ENCODE results near the gene DHODH.
"Not testable (repeated sequence)": the region's sequence is repeated elsewhere in the genome, so short reads cannot be mapped to it uniquely, and the experiment has no call there.

DNA sequence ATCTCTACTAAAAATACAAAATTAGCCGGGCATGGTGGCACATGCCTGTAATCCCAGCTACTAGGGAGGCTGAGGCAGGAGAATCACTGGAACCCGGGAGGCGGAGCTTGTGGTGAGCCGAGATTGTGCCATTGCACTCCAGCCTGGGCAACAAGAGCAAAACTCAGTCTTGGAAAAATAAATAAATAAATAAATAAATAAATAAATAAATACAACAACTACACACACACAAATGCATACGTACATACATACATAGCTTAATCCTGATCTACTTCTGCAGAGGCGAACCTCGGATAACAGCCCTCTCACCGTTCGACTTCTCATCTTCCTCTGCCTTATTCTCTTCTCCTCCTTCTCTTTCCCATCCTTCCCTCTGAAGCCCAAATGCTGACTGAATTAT lies 11.0 kb upstream of the DHODH start:
- TF ChIP-seq, protein P1, sequence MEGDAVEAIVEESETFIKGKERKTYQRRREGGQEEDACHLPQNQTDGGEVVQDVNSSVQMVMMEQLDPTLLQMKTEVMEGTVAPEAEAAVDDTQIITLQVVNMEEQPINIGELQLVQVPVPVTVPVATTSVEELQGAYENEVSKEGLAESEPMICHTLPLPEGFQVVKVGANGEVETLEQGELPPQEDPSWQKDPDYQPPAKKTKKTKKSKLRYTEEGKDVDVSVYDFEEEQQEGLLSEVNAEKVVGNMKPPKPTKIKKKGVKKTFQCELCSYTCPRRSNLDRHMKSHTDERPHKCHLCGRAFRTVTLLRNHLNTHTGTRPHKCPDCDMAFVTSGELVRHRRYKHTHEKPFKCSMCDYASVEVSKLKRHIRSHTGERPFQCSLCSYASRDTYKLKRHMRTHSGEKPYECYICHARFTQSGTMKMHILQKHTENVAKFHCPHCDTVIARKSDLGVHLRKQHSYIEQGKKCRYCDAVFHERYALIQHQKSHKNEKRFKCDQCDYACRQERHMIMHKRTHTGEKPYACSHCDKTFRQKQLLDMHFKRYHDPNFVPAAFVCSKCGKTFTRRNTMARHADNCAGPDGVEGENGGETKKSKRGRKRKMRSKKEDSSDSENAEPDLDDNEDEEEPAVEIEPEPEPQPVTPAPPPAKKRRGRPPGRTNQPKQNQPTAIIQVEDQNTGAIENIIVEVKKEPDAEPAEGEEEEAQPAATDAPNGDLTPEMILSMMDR (IDR thresholded peaks at IDR 0.05; ENCODE audit: low read depth, low read length, missing input control) = not testable (repeated sequence)
- not testable (repeated sequence) for TF ChIP-seq SP1 (IDR thresholded peaks at IDR 0.05); TAF1 (conservative IDR thresholded peaks at IDR 0.05); RAD21 (IDR thresholded peaks at IDR 0.05); EGR1 (IDR thresholded peaks at IDR 0.05; ENCODE audit: low read depth in 2 of 2); HNF4G (IDR thresholded peaks at IDR 0.05); YY1 (IDR thresholded peaks at IDR 0.05)
- TF ChIP-seq, protein P2, sequence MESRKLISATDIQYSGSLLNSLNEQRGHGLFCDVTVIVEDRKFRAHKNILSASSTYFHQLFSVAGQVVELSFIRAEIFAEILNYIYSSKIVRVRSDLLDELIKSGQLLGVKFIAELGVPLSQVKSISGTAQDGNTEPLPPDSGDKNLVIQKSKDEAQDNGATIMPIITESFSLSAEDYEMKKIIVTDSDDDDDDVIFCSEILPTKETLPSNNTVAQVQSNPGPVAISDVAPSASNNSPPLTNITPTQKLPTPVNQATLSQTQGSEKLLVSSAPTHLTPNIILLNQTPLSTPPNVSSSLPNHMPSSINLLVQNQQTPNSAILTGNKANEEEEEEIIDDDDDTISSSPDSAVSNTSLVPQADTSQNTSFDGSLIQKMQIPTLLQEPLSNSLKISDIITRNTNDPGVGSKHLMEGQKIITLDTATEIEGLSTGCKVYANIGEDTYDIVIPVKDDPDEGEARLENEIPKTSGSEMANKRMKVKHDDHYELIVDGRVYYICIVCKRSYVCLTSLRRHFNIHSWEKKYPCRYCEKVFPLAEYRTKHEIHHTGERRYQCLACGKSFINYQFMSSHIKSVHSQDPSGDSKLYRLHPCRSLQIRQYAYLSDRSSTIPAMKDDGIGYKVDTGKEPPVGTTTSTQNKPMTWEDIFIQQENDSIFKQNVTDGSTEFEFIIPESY (IDR thresholded peaks at IDR 0.05) = not testable (repeated sequence)
- TF ChIP-seq, protein P3, sequence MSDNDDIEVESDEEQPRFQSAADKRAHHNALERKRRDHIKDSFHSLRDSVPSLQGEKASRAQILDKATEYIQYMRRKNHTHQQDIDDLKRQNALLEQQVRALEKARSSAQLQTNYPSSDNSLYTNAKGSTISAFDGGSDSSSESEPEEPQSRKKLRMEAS (IDR thresholded peaks at IDR 0.05) = not testable (repeated sequence)
- TF ChIP-seq, protein P4, sequence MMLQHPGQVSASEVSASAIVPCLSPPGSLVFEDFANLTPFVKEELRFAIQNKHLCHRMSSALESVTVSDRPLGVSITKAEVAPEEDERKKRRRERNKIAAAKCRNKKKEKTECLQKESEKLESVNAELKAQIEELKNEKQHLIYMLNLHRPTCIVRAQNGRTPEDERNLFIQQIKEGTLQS (IDR thresholded peaks at IDR 0.05) = not testable (repeated sequence)

Measured in liver (tissue), 3 donors.